Measurements from ENCODE around the gene MED12L.

MED12L gene

GRCh38 chr3:151109286-151109800, 23.9 kb downstream of the MED12L start:
- Histone ChIP-seq H3K4me1 (ENCODE audit: control insufficient read depth in 2 of 2, insufficient read depth in 2 of 2, low read length in 2 of 2) (no peaks in the 10 kb centered on the region), H3K27ac (ENCODE audit: low read depth in 2 of 2, low read length in 2 of 2) (no peak overlapping the region), H3K4me3 (ENCODE audit: low read length in 2 of 2) (no peak overlapping the region), H3K27me3 (ENCODE audit: control insufficient read depth in 2 of 2, insufficient read depth in 2 of 2, low read length in 2 of 2) (peaks cover 0 to 4% of the 10 kb centered on the region in 2 donors), H3K9me3 (ENCODE audit: control insufficient read depth in 2 of 2, low read length in 2 of 2) (no peaks in the 10 kb centered on the region), H3K9ac (ENCODE audit: low read depth in 1 of 2, low read length in 2 of 2) (no peak overlapping the region), H3K36me3 (ENCODE audit: control insufficient read depth in 2 of 2, insufficient read depth in 2 of 2, low read length in 2 of 2) (no peaks in the 10 kb centered on the region)

GRCh38 chr3:151112731-151113130, 27.3 kb downstream of the MED12L start:
- no peaks in the 10 kb centered on the region for H3K36me3 ChIP-seq (ENCODE audit: control insufficient read depth in 2 of 2, insufficient read depth in 2 of 2, low read length in 2 of 2)
- no peaks in the 10 kb centered on the region for H3K27me3 ChIP-seq (ENCODE audit: control insufficient read depth in 2 of 2, insufficient read depth in 2 of 2, low read length in 2 of 2)
- H3K9me3 ChIP-seq (ENCODE audit: control insufficient read depth in 2 of 2, low read length in 2 of 2), result no peaks in the 10 kb centered on the region
- H3K9ac ChIP-seq (ENCODE audit: low read depth in 1 of 2, low read length in 2 of 2), result no peak overlapping the region
- H3K4me3 ChIP-seq (ENCODE audit: low read length in 2 of 2), result no peak overlapping the region
- no peak overlapping the region for H3K27ac ChIP-seq (ENCODE audit: low read depth in 2 of 2, low read length in 2 of 2)
- H3K4me1 ChIP-seq (ENCODE audit: control insufficient read depth in 2 of 2, insufficient read depth in 2 of 2, low read length in 2 of 2), result no peaks in the 10 kb centered on the region

GRCh38 chr3:151113343-151113742, 27.9 kb downstream of the MED12L start:
- Histone ChIP-seq H3K4me1 (ENCODE audit: control insufficient read depth in 2 of 2, insufficient read depth in 2 of 2, low read length in 2 of 2) (no peaks in the 10 kb centered on the region), H3K36me3 (ENCODE audit: control insufficient read depth in 2 of 2, insufficient read depth in 2 of 2, low read length in 2 of 2) (no peaks in the 10 kb centered on the region), H3K4me3 (ENCODE audit: low read length in 2 of 2) (no peak overlapping the region), H3K27me3 (ENCODE audit: control insufficient read depth in 2 of 2, insufficient read depth in 2 of 2, low read length in 2 of 2) (no peaks in the 10 kb centered on the region), H3K27ac (ENCODE audit: low read depth in 2 of 2, low read length in 2 of 2) (no peak overlapping the region), H3K9me3 (ENCODE audit: control insufficient read depth in 2 of 2, low read length in 2 of 2) (no peaks in the 10 kb centered on the region), H3K9ac (ENCODE audit: low read depth in 1 of 2, low read length in 2 of 2) (no peak overlapping the region)

GRCh38 chr3:151117047-151117446, 31.6 kb downstream of the MED12L start:
- no peak overlapping the region for H3K4me3 ChIP-seq (ENCODE audit: low read length in 2 of 2)
- H3K9ac ChIP-seq (ENCODE audit: low read depth in 1 of 2, low read length in 2 of 2), result no peak overlapping the region
- no peak overlapping the region for H3K27ac ChIP-seq (ENCODE audit: low read depth in 2 of 2, low read length in 2 of 2)
- no peaks in the 10 kb centered on the region for H3K4me1 ChIP-seq (ENCODE audit: control insufficient read depth in 2 of 2, insufficient read depth in 2 of 2, low read length in 2 of 2)
- no peaks in the 10 kb centered on the region for H3K9me3 ChIP-seq (ENCODE audit: control insufficient read depth in 2 of 2, low read length in 2 of 2)
- H3K36me3 ChIP-seq (ENCODE audit: control insufficient read depth in 2 of 2, insufficient read depth in 2 of 2, low read length in 2 of 2), result no peaks in the 10 kb centered on the region
- H3K27me3 ChIP-seq (ENCODE audit: control insufficient read depth in 2 of 2, insufficient read depth in 2 of 2, low read length in 2 of 2), result no peaks in the 10 kb centered on the region

- H3K4me3 ChIP-seq (ENCODE audit: low read length in 2 of 2), result no peak overlapping the region
- H3K27ac ChIP-seq (ENCODE audit: low read depth in 2 of 2, low read length in 2 of 2), result no peak overlapping the region
- H3K27me3 ChIP-seq (ENCODE audit: control insufficient read depth in 2 of 2, insufficient read depth in 2 of 2, low read length in 2 of 2), result no peaks in the 10 kb centered on the region
- H3K9ac ChIP-seq (ENCODE audit: low read depth in 1 of 2, low read length in 2 of 2), result no peak overlapping the region
- no peaks in the 10 kb centered on the region for H3K9me3 ChIP-seq (ENCODE audit: control insufficient read depth in 2 of 2, low read length in 2 of 2)
- H3K4me1 ChIP-seq (ENCODE audit: control insufficient read depth in 2 of 2, insufficient read depth in 2 of 2, low read length in 2 of 2), result no peaks in the 10 kb centered on the region
- H3K36me3 ChIP-seq (ENCODE audit: control insufficient read depth in 2 of 2, insufficient read depth in 2 of 2, low read length in 2 of 2), result no peaks in the 10 kb centered on the region
Measured at GRCh38 chr3:151119188-151119587, 33.7 kb downstream of the MED12L start.

- Histone ChIP-seq H3K27ac (ENCODE audit: low read depth in 2 of 2, low read length in 2 of 2) (no peak overlapping the region), H3K36me3 (ENCODE audit: control insufficient read depth in 2 of 2, insufficient read depth in 2 of 2, low read length in 2 of 2) (no peaks in the 10 kb centered on the region), H3K4me1 (ENCODE audit: control insufficient read depth in 2 of 2, insufficient read depth in 2 of 2, low read length in 2 of 2) (no peaks in the 10 kb centered on the region), H3K4me3 (ENCODE audit: low read length in 2 of 2) (no peak overlapping the region), H3K9me3 (ENCODE audit: control insufficient read depth in 2 of 2, low read length in 2 of 2) (no peaks in the 10 kb centered on the region), H3K27me3 (ENCODE audit: control insufficient read depth in 2 of 2, insufficient read depth in 2 of 2, low read length in 2 of 2) (no peaks in the 10 kb centered on the region), H3K9ac (ENCODE audit: low read depth in 1 of 2, low read length in 2 of 2) (no peak overlapping the region)
Measured at GRCh38 chr3:151120409-151120808, 34.9 kb downstream of the MED12L start.

GRCh38 chr3:151121016-151121415, 35.6 kb downstream of the MED12L start:
- no peak overlapping the region for H3K4me3 ChIP-seq (ENCODE audit: low read length in 2 of 2)
- no peaks in the 10 kb centered on the region for H3K27me3 ChIP-seq (ENCODE audit: control insufficient read depth in 2 of 2, insufficient read depth in 2 of 2, low read length in 2 of 2)
- H3K27ac ChIP-seq (ENCODE audit: low read depth in 2 of 2, low read length in 2 of 2), result no peak overlapping the region
- H3K9ac ChIP-seq (ENCODE audit: low read depth in 1 of 2, low read length in 2 of 2), result no peak overlapping the region
- H3K36me3 ChIP-seq (ENCODE audit: control insufficient read depth in 2 of 2, insufficient read depth in 2 of 2, low read length in 2 of 2), result no peaks in the 10 kb centered on the region
- H3K9me3 ChIP-seq (ENCODE audit: control insufficient read depth in 2 of 2, low read length in 2 of 2), result no peaks in the 10 kb centered on the region
- H3K4me1 ChIP-seq (ENCODE audit: control insufficient read depth in 2 of 2, insufficient read depth in 2 of 2, low read length in 2 of 2), result no peaks in the 10 kb centered on the region

GRCh38 chr3:151123827-151124226, 38.4 kb downstream of the MED12L start:
- H3K4me3 ChIP-seq (ENCODE audit: low read length in 2 of 2), result no peak overlapping the region

GRCh38 chr3:151124476-151124875, 39.0 kb downstream of the MED12L start:
- no peaks in the 10 kb centered on the region for H3K36me3 ChIP-seq (ENCODE audit: control insufficient read depth in 2 of 2, insufficient read depth in 2 of 2, low read length in 2 of 2)
- H3K9me3 ChIP-seq (ENCODE audit: control insufficient read depth in 2 of 2, low read length in 2 of 2), result no peaks in the 10 kb centered on the region
- H3K27ac ChIP-seq (ENCODE audit: low read depth in 2 of 2, low read length in 2 of 2), result no peak overlapping the region
- H3K9ac ChIP-seq (ENCODE audit: low read depth in 1 of 2, low read length in 2 of 2), result no peak overlapping the region
- H3K27me3 ChIP-seq (ENCODE audit: control insufficient read depth in 2 of 2, insufficient read depth in 2 of 2, low read length in 2 of 2), result no peaks in the 10 kb centered on the region
- no peak overlapping the region for H3K4me3 ChIP-seq (ENCODE audit: low read length in 2 of 2)
- H3K4me1 ChIP-seq (ENCODE audit: control insufficient read depth in 2 of 2, insufficient read depth in 2 of 2, low read length in 2 of 2), result no peaks in the 10 kb centered on the region

More at GRCh38 chr3:151123827-151124226, 38.4 kb downstream of the MED12L start:
- H3K9me3 ChIP-seq (ENCODE audit: control insufficient read depth in 2 of 2, low read length in 2 of 2), result no peaks in the 10 kb centered on the region
- no peaks in the 10 kb centered on the region for H3K27me3 ChIP-seq (ENCODE audit: control insufficient read depth in 2 of 2, insufficient read depth in 2 of 2, low read length in 2 of 2)
- no peaks in the 10 kb centered on the region for H3K4me1 ChIP-seq (ENCODE audit: control insufficient read depth in 2 of 2, insufficient read depth in 2 of 2, low read length in 2 of 2)
- H3K27ac ChIP-seq (ENCODE audit: low read depth in 2 of 2, low read length in 2 of 2), result no peak overlapping the region
- H3K36me3 ChIP-seq (ENCODE audit: control insufficient read depth in 2 of 2, insufficient read depth in 2 of 2, low read length in 2 of 2), result no peaks in the 10 kb centered on the region
- no peak overlapping the region for H3K9ac ChIP-seq (ENCODE audit: low read depth in 1 of 2, low read length in 2 of 2)

GRCh38 chr3:151130428-151130827, 45.0 kb downstream of the MED12L start:
- Histone ChIP-seq H3K27ac (ENCODE audit: low read depth in 2 of 2, low read length in 2 of 2) (no peak overlapping the region), H3K9me3 (ENCODE audit: control insufficient read depth in 2 of 2, low read length in 2 of 2) (no peaks in the 10 kb centered on the region), H3K4me3 (ENCODE audit: low read length in 2 of 2) (no peak overlapping the region), H3K4me1 (ENCODE audit: control insufficient read depth in 2 of 2, insufficient read depth in 2 of 2, low read length in 2 of 2) (no peaks in the 10 kb centered on the region), H3K36me3 (ENCODE audit: control insufficient read depth in 2 of 2, insufficient read depth in 2 of 2, low read length in 2 of 2) (no peaks in the 10 kb centered on the region), H3K9ac (ENCODE audit: low read depth in 1 of 2, low read length in 2 of 2) (no peak overlapping the region), H3K27me3 (ENCODE audit: control insufficient read depth in 2 of 2, insufficient read depth in 2 of 2, low read length in 2 of 2) (peaks cover 0 to 5% of the 10 kb centered on the region in 2 donors)

GRCh38 chr3:151133175-151133574, 47.7 kb downstream of the MED12L start:
- no peak overlapping the region for H3K27ac ChIP-seq (ENCODE audit: low read depth in 2 of 2, low read length in 2 of 2)
- peaks cover 0 to 5% of the 10 kb centered on the region in 2 donors for H3K27me3 ChIP-seq (ENCODE audit: control insufficient read depth in 2 of 2, insufficient read depth in 2 of 2, low read length in 2 of 2)
- H3K9me3 ChIP-seq (ENCODE audit: control insufficient read depth in 2 of 2, low read length in 2 of 2), result no peaks in the 10 kb centered on the region
- no peak overlapping the region for H3K4me3 ChIP-seq (ENCODE audit: low read length in 2 of 2)
- no peak overlapping the region for H3K9ac ChIP-seq (ENCODE audit: low read depth in 1 of 2, low read length in 2 of 2)
- no peaks in the 10 kb centered on the region for H3K4me1 ChIP-seq (ENCODE audit: control insufficient read depth in 2 of 2, insufficient read depth in 2 of 2, low read length in 2 of 2)
- no peaks in the 10 kb centered on the region for H3K36me3 ChIP-seq (ENCODE audit: control insufficient read depth in 2 of 2, insufficient read depth in 2 of 2, low read length in 2 of 2)

Measured in mucosa of rectum (tissue), 2 donors.